Measurements from ENCODE around the gene TMEM170A. TPM values are rescaled to one million over a fixed set of nuclear protein-coding genes. Genes with fewer than 3 reads are reported as not detected.

Gene TMEM170A
- polyA plus RNA-seq, 1 donor: 50.1 TPM

- DNase-seq: no peak
These were observed 62.2 kb downstream of the TMEM170A start for GRCh38 chr16:75402159-75402820.

DNA sequence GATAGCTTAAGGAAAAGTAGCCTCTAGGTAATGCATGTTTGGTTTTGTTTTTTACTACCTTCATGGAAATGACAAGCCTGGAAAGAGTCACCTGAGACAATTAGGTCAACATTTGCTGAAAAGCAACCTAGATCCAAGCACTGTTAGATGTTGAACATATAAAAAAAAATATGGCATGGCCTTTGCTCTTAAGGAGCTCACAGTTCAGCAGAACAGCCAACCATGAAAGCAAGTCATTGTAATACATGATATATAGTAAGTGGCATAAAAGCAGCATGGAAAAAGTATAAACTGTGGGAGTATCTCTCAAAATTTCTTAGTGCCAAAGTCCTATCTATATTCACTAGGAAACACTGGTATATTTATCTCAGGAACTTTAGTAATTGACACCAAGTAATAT, 62.8 kb downstream of the TMEM170A start:
- DNase-seq: no peak

DNA sequence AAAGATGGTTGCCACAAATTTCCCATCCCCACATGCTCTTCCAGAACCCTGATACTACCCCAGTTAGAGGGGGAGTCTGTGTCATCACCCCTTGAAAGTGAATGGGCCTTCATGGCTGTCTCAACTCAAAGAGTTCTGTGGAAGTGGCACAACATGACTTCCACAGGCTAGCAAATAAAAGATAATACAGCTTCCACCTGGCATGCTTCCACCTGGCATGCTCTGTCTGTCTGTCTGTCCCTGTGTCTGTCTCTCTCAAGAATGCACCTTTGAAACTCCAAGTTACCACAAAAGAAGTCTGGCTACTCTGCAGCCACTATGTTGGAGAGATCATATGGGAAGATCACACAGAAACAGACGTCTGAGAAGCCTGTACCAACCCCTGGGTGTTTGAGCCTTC, 66.2 kb downstream of the TMEM170A start:
- no peak for DNase-seq

GRCh38 chr16:75394941-75395340, 69.5 kb downstream of the TMEM170A start:
- no peak for DNase-seq

Other genes starting within 250 kb of the TMEM170A start
- gene CTRB1, start 245.7 kb downstream of the TMEM170A start, polyA plus RNA-seq (ENCODE audit: insufficient read length): 0.18 TPM
- gene BCAR1, start 213.1 kb downstream of the TMEM170A start, polyA plus RNA-seq (ENCODE audit: insufficient read length): 51.2 TPM
- 167 TPM for gene CFDP1, start 31.2 kb downstream of the TMEM170A start, polyA plus RNA-seq (ENCODE audit: insufficient read length)
- gene CHST6, start 30.8 kb upstream of the TMEM170A start, polyA plus RNA-seq (ENCODE audit: insufficient read length): 0.98 TPM
- 1.1 TPM for gene CHST5, start 71.4 kb upstream of the TMEM170A start, polyA plus RNA-seq (ENCODE audit: insufficient read length)
- gene TMEM231, start 91.6 kb upstream of the TMEM170A start, polyA plus RNA-seq (ENCODE audit: insufficient read length): 22.1 TPM
- 170 TPM for gene GABARAPL2, start 101.7 kb upstream of the TMEM170A start, polyA plus RNA-seq (ENCODE audit: insufficient read length)
- gene ADAT1, start 158.6 kb upstream of the TMEM170A start, polyA plus RNA-seq (ENCODE audit: insufficient read length): 60.0 TPM
- gene KARS1, start 183.0 kb upstream of the TMEM170A start, polyA plus RNA-seq (ENCODE audit: insufficient read length): 143 TPM
- gene TERF2IP, start 183.1 kb upstream of the TMEM170A start, polyA plus RNA-seq (ENCODE audit: insufficient read length): 79.4 TPM
- gene CPHXL2, start 212.3 kb upstream of the TMEM170A start, polyA plus RNA-seq (ENCODE audit: insufficient read length): 0.40 TPM
- 0.13 TPM for gene DUXB, start 236.8 kb upstream of the TMEM170A start, polyA plus RNA-seq (ENCODE audit: insufficient read length)

Measured in left kidney (tissue), 2 donors.